Measurements from ENCODE around the gene SESTD1.

DNA sequence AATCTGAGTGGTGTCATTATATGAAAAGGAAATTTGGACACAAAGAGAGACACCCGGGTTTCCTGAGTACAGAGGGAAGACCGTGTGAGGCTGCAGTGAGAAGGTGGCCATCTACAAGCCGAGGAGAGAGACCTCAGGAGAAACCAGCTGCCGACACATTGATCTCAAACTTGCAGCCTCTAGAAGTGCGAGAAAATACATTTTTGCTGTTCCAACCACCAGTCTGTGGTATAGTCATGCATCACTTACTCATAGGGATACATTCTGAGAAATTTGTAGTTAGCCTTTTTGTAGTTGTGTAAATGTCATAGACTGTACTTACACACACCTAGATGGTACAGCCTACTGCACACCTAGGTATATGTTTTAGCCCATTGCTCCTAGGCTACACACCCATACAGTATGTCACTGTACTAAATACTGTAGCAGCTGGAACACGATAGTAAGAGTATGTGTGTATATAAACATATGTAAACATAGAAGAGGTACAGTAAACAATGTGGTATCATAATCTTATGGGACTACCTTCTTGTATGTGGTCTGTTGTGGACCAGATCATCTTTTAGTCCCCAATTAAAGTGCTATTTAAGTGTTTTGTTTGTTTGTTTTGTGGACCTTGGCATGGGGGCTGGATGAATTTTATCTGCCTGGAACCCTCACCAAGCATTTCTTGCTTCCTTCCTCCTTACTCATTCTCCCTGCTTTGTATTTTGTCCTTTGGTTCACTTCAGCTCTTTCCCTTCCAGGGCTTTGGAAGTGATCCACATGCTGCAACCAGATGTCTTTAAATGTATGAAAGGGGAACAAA is 38.3 kb upstream of the SESTD1 start:
- TF ChIP-seq, protein P1, sequence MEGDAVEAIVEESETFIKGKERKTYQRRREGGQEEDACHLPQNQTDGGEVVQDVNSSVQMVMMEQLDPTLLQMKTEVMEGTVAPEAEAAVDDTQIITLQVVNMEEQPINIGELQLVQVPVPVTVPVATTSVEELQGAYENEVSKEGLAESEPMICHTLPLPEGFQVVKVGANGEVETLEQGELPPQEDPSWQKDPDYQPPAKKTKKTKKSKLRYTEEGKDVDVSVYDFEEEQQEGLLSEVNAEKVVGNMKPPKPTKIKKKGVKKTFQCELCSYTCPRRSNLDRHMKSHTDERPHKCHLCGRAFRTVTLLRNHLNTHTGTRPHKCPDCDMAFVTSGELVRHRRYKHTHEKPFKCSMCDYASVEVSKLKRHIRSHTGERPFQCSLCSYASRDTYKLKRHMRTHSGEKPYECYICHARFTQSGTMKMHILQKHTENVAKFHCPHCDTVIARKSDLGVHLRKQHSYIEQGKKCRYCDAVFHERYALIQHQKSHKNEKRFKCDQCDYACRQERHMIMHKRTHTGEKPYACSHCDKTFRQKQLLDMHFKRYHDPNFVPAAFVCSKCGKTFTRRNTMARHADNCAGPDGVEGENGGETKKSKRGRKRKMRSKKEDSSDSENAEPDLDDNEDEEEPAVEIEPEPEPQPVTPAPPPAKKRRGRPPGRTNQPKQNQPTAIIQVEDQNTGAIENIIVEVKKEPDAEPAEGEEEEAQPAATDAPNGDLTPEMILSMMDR (IDR thresholded peaks at IDR 0.05 in 2 of 3, conservative IDR thresholded peaks at IDR 0.05 in 1 of 3; ENCODE audit: borderline replicate concordance in 1 of 3, insufficient read depth in 1 of 3, low read depth in 2 of 3, low read length in 2 of 3), result no peak
- TF ChIP-seq POLR2AphosphoS5 (IDR thresholded peaks at IDR 0.05; ENCODE audit: low read depth, low read length), result no peak
- TF ChIP-seq POLR2A (IDR thresholded peaks at IDR 0.05; ENCODE audit: borderline replicate concordance, extremely low read depth, insufficient read depth, insufficient read length), result no peak
- no peak for TF ChIP-seq CEBPB (IDR thresholded peaks at IDR 0.05; ENCODE audit: low read depth)
- TF ChIP-seq ELF1 (IDR thresholded peaks at IDR 0.05; ENCODE audit: borderline replicate concordance, low read depth), result no peak
- no peak for TF ChIP-seq SRF (IDR thresholded peaks at IDR 0.05; ENCODE audit: low read depth)
- TF ChIP-seq, protein P2, sequence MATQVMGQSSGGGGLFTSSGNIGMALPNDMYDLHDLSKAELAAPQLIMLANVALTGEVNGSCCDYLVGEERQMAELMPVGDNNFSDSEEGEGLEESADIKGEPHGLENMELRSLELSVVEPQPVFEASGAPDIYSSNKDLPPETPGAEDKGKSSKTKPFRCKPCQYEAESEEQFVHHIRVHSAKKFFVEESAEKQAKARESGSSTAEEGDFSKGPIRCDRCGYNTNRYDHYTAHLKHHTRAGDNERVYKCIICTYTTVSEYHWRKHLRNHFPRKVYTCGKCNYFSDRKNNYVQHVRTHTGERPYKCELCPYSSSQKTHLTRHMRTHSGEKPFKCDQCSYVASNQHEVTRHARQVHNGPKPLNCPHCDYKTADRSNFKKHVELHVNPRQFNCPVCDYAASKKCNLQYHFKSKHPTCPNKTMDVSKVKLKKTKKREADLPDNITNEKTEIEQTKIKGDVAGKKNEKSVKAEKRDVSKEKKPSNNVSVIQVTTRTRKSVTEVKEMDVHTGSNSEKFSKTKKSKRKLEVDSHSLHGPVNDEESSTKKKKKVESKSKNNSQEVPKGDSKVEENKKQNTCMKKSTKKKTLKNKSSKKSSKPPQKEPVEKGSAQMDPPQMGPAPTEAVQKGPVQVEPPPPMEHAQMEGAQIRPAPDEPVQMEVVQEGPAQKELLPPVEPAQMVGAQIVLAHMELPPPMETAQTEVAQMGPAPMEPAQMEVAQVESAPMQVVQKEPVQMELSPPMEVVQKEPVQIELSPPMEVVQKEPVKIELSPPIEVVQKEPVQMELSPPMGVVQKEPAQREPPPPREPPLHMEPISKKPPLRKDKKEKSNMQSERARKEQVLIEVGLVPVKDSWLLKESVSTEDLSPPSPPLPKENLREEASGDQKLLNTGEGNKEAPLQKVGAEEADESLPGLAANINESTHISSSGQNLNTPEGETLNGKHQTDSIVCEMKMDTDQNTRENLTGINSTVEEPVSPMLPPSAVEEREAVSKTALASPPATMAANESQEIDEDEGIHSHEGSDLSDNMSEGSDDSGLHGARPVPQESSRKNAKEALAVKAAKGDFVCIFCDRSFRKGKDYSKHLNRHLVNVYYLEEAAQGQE (IDR thresholded peaks at IDR 0.05; ENCODE audit: low read depth), result no peak
- no peak for TF ChIP-seq JUND (IDR thresholded peaks at IDR 0.05)
- no peak for TF ChIP-seq EZH2 (IDR thresholded peaks at IDR 0.05)
- no peak for TF ChIP-seq ZFX (IDR thresholded peaks at IDR 0.05)
- TF ChIP-seq RAD21 (IDR thresholded peaks at IDR 0.05; ENCODE audit: low read depth), result no peak
- TF ChIP-seq, protein P3, sequence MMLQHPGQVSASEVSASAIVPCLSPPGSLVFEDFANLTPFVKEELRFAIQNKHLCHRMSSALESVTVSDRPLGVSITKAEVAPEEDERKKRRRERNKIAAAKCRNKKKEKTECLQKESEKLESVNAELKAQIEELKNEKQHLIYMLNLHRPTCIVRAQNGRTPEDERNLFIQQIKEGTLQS (IDR thresholded peaks at IDR 0.05), result no peak
- no peak for TF ChIP-seq ZNF274 (IDR thresholded peaks at IDR 0.05; ENCODE audit: low read depth, low read length)
- TF ChIP-seq TCF7L2 (IDR thresholded peaks at IDR 0.05; ENCODE audit: borderline replicate concordance, extremely low read depth, insufficient read depth, insufficient read length), result no peak

Data from HCT116 (cell line).